Transverse colon (tissue), 4 donors: ENCODE measurements around the gene GMPPB. TPM values are rescaled to one million over a fixed set of nuclear protein-coding genes. Genes with fewer than 3 reads are reported as not detected.

Source experiments
- DNase-seq: peaks from one replicate; pipeline ENCODE4 v3.0.0-alpha.2; 2019
- H3K27ac ChIP-seq, 4 donors: fragments of 200-600 bp; sonication (generic); 2 replicates each; pipeline ENCODE4 v1.5.1; 2016 to 2018; ENCODE audit warnings: inconsistent platforms in 4 of 4
- H3K27me3 ChIP-seq: fragments of 200-600 bp; sonication (generic); 2 replicates; pipeline ENCODE4 v1.5.1; 2017; ENCODE audit warnings: inconsistent platforms
- H3K36me3 ChIP-seq, 4 donors: fragments of 200-600 bp; sonication (generic); 2 replicates each; pipeline ENCODE4 v1.5.1; 2017 to 2019; ENCODE audit warnings: inconsistent platforms in 4 of 4
- H3K4me1 ChIP-seq, 4 donors: fragments of 200-600 bp; sonication (generic); 2 replicates each; pipeline ENCODE4 v1.5.1; 2017 to 2020; ENCODE audit warnings: inconsistent platforms in 4 of 4
- H3K4me3 ChIP-seq, 4 donors: fragments of 200-600 bp; sonication (generic); 1 replicate in 1 of 4; 2 replicates in 3 of 4; pipeline versions ENCODE4 v1.5.1 to v1.6.1; 2017 to 2019; ENCODE audit warnings: inconsistent platforms in 4 of 4
- H3K9me3 ChIP-seq, 2 donors: fragments of 200-600 bp; sonication (generic); 2 replicates each; pipeline ENCODE4 v1.5.1; 2017 to 2019; ENCODE audit warnings: inconsistent platforms in 2 of 2
- CTCF ChIP-seq, 5 experiments: fragments of 200-600 bp in 3 of 5; fragments of 450-650 bp in 2 of 5; sonication (generic) in 3 of 5; IDR thresholded peaks; 1 replicate in 2 of 5; 2 replicates in 3 of 5; pipeline ENCODE4 v1.5.1; 2016 to 2017; ENCODE audit warnings: antibody characterized with exemption in 5 of 5, inconsistent platforms in 3 of 5, mild to moderate bottlenecking in 2 of 5, moderate library complexity in 1 of 5
- EP300 ChIP-seq: sonication (generic); formaldehyde crosslinking; IDR thresholded peaks from one replicate; pipeline ENCODE4 v1.6.1; 2017; ENCODE audit warnings: antibody characterized with exemption, low read depth
- POLR2A ChIP-seq: fragments of 450-650 bp; IDR thresholded peaks from one replicate; pipeline ENCODE4 v1.6.1; 2016; ENCODE audit warnings: antibody characterized with exemption, mild to moderate bottlenecking, moderate library complexity
- POLR2AphosphoS5 ChIP-seq, 3 donors: sonication (generic); formaldehyde crosslinking; IDR thresholded peaks; one replicate each; pipeline ENCODE4 v1.6.1; 2016; ENCODE audit warnings: antibody characterized with exemption in 3 of 3
- WGBS, 2 donors: methylation state at CpG; one replicate each; pipeline ENCODE4 v1.1.5; 2018; ENCODE audit warnings: low coverage in 1 of 2; 5-methylcytosine and 5-hydroxymethylcytosine counted together
- in situ Hi-C, 4 donors: fragments of 200-750 bp; cut with MboI; loops; one replicate each; pipeline versions ENCODE4 v1.15.0 to v1.15.1; 2017; ENCODE audit warnings: low sequenced_read_pairs in 3 of 4, low pct_ligation_motif_present in 1 of 4, low pct_unique_long_range_greater_than_20kb in 1 of 4
- intact Hi-C: fragments of 100-400 bp; cut with DNase I; formaldehyde crosslinking; loops from one replicate; pipeline ENCODE4 v1.15.1; 2023; ENCODE audit warnings: low total_unique reads
- total RNA-seq, 4 donors: library from RNA; depleted of rRNA; stranded (reverse); fragments of >200 nt; gene quantifications; one replicate each; pipeline ENCODE4 v1.1.0, GENCODE V29; 2016

Gene GMPPB
- total RNA-seq, 4 donors from 2014 or later: 37.2 to 53.9 (median 44.2) TPM

- H3K9me3 ChIP-seq: no peaks in the 10 kb centered on the region
Observed at GRCh38 chr3:49683162-49683561, 40.6 kb downstream of the GMPPB start.

GRCh38 chr3:49681543-49681942, 42.2 kb downstream of the GMPPB start:
- no peak for DNase-seq
- H3K4me3 ChIP-seq: no peak overlapping the region
- H3K36me3 ChIP-seq: peaks cover 0 to 67% (median 11%) of the 10 kb centered on the region in 4 donors
- no peaks in the 10 kb centered on the region for H3K9me3 ChIP-seq
- WGBS, 2 donors: 91% methylated on average over 4 of the region's 4 CpGs; no CpG with 5 or more reads in 1 of the 2 donors
- in situ Hi-C loops (no loop called here), intact Hi-C loops (no loop called here)
- H3K4me1 ChIP-seq: peaks cover 0 to 8% (median 0%) of the 10 kb centered on the region in 4 donors
- H3K27me3 ChIP-seq: no peaks in the 10 kb centered on the region
- TF ChIP-seq EP300: no peak
- no peak for TF ChIP-seq CTCF (IDR thresholded peaks at IDR 0.05)
- TF ChIP-seq POLR2AphosphoS5 (IDR thresholded peaks at IDR 0.05): no peak
- TF ChIP-seq POLR2A: no peak
- no peak overlapping the region for H3K27ac ChIP-seq

More at GRCh38 chr3:49683162-49683561, 40.6 kb downstream of the GMPPB start:
- Histone ChIP-seq H3K36me3 (peaks cover 0 to 53% (median 11%) of the 10 kb centered on the region in 4 donors), H3K4me1 (peaks cover 0 to 12% (median 3%) of the 10 kb centered on the region in 4 donors), H3K27ac (no peak overlapping the region), H3K27me3 (no peaks in the 10 kb centered on the region), H3K4me3 (no peak overlapping the region)
- WGBS, 2 donors: 85% methylated on average over 6 of the region's 6 CpGs; no CpG with 5 or more reads in 1 of the 2 donors
- TF ChIP-seq POLR2A: no peak
- TF ChIP-seq CTCF (IDR thresholded peaks at IDR 0.05): no peak
- no peak for TF ChIP-seq EP300
- TF ChIP-seq POLR2AphosphoS5 (IDR thresholded peaks at IDR 0.05): no peak
- in situ Hi-C loops: no loop called here
- DNase-seq: no peak
- intact Hi-C loops: no loop called here

DNA sequence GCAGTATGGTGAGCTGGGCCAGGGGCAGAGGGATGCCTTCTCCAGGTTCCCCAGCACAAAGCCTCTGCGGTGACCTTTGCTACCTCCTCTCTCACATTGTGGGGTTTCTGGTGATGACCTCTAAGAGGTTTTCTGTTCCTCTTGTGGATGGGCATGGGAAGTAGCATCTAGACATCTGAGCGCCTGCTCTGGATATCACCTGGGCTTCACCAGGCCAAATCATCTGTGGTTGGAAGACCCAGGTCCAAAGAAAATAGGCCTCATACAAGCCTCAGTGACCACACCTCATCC, 42.6 kb downstream of the GMPPB start:
- no peak for DNase-seq
- no peaks in the 10 kb centered on the region for H3K9me3 ChIP-seq
- peaks cover 0 to 67% (median 11%) of the 10 kb centered on the region in 4 donors for H3K36me3 ChIP-seq
- H3K4me3 ChIP-seq: no peak overlapping the region
- no peak for TF ChIP-seq POLR2A
- no peak for TF ChIP-seq CTCF (IDR thresholded peaks at IDR 0.05)
- no peak for TF ChIP-seq POLR2AphosphoS5 (IDR thresholded peaks at IDR 0.05)
- no peak for TF ChIP-seq EP300
- H3K27me3 ChIP-seq: no peaks in the 10 kb centered on the region
- 93% methylated on average over 2 of the region's 2 CpGs; no CpG with 5 or more reads in 1 of the 2 donors for WGBS, 2 donors
- peaks cover 0 to 5% (median 0%) of the 10 kb centered on the region in 4 donors for H3K4me1 ChIP-seq
- intact Hi-C loops (no loop called here), in situ Hi-C loops (no loop called here)
- no peak overlapping the region for H3K27ac ChIP-seq

GRCh38 chr3:49680493-49681231, 43.1 kb downstream of the GMPPB start:
- Histone ChIP-seq H3K4me1 (peaks cover 0 to under 1% (median 0%) of the 10 kb centered on the region in 4 donors), H3K36me3 (peaks cover 0 to 67% (median 11%) of the 10 kb centered on the region in 4 donors), H3K4me3 (no peak overlapping the region), H3K27ac (no peak overlapping the region), H3K9me3 (no peaks in the 10 kb centered on the region), H3K27me3 (no peaks in the 10 kb centered on the region)
- no peak for DNase-seq
- WGBS, 2 donors: 89 to 90% methylated on average over 2 to 5 of the region's 7 CpGs
- intact Hi-C loops (no loop called here), in situ Hi-C loops (no loop called here)
- TF ChIP-seq EP300: no peak
- TF ChIP-seq POLR2AphosphoS5 (IDR thresholded peaks at IDR 0.05): no peak
- TF ChIP-seq CTCF (IDR thresholded peaks at IDR 0.05): no peak
- TF ChIP-seq POLR2A: no peak
